ENCODE data around the gene TYMP.

TYMP gene

GRCh38 chr22:50490531-50491308 lies 39.1 kb downstream of the TYMP start:
- H3K4me3 ChIP-seq (replicated peaks; ENCODE audit: low read depth, low read length), result no peak overlapping the region
- DNase-seq (ENCODE audit: low read depth), result no peak
- TF ChIP-seq CTCF (IDR thresholded peaks at IDR 0.05; ENCODE audit: low read length, missing control alignments), result no peak

- no peak for TF ChIP-seq CTCF (IDR thresholded peaks at IDR 0.05; ENCODE audit: low read length, missing control alignments)
- H3K4me3 ChIP-seq (replicated peaks; ENCODE audit: low read depth, low read length), result no peak overlapping the region
- DNase-seq (ENCODE audit: low read depth), result no peak
These were observed 40.2 kb downstream of the TYMP start for GRCh38 chr22:50489363-50490243.

- TF ChIP-seq CTCF (IDR thresholded peaks at IDR 0.05; ENCODE audit: low read length, missing control alignments), result no peak
- DNase-seq (ENCODE audit: low read depth), result no peak
- no peak overlapping the region for H3K4me3 ChIP-seq (replicated peaks; ENCODE audit: low read depth, low read length)
These were observed 40.9 kb downstream of the TYMP start for GRCh38 chr22:50488886-50489285.

- TF ChIP-seq CTCF (IDR thresholded peaks at IDR 0.05; ENCODE audit: low read length, missing control alignments), result no peak
- DNase-seq (ENCODE audit: low read depth), result no peak
- H3K4me3 ChIP-seq (replicated peaks; ENCODE audit: low read depth, low read length), result no peak overlapping the region
These were observed 41.7 kb downstream of the TYMP start for GRCh38 chr22:50488006-50488677.

- DNase-seq (ENCODE audit: low read depth), result no peak
- H3K4me3 ChIP-seq (replicated peaks; ENCODE audit: low read depth, low read length), result no peak overlapping the region
- TF ChIP-seq CTCF (IDR thresholded peaks at IDR 0.05; ENCODE audit: low read length, missing control alignments), result no peak
These were observed 42.4 kb downstream of the TYMP start for GRCh38 chr22:50487290-50488005.

- no peak for DNase-seq (ENCODE audit: low read depth)
- no peak for TF ChIP-seq CTCF (IDR thresholded peaks at IDR 0.05; ENCODE audit: low read length, missing control alignments)
- H3K4me3 ChIP-seq (replicated peaks; ENCODE audit: low read depth, low read length), result no peak within 1 kb of the TSS
These were observed 43.1 kb downstream of the TYMP start, which contains the start of gene MIOX for GRCh38 chr22:50486561-50487289. Gene MIOX (plus strand): TSS chr22:50486859. CDS start chr22:50486898, 39 bp downstream.

Data from fibroblast of pulmonary artery (primary cell).